Suppressor macrophage (primary cell): ENCODE data around the gene RER1.

Experiments used
- DNase-seq, 4 experiments: peaks; one replicate each; pipeline ENCODE4 v3.0.0-alpha.2; 2020 to 2022

The RER1 gene

GRCh38 chr1:2376261-2376741 lies 15.3 kb upstream of the RER1 start:
- DNase-seq = no peak

GRCh38 chr1:2376931-2377672 lies 14.5 kb upstream of the RER1 start:
- no peak for DNase-seq

- no peak for DNase-seq
Observed at GRCh38 chr1:2377751-2378440, 13.7 kb upstream of the RER1 start.

DNA sequence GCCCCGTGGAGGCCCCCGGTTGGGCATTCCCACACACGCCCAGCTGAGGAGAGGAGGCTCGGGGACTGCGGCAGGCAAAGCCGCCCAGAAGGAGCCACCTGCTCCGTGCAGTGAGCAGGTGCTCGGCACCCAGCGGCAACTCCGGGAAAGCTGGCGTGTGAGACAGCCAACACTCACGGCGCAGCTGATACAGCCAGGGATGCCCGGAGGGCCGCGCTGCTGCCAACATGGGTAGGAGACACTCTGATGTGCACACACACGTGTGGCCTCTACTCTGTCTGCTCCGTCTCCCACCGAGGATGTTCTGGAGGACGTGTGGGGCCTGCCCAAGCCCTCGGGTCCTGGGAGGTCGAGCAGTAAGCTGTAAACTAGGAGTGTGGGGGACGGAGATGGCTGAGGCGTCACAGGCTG lies 13.2 kb upstream of the RER1 start:
- no peak for DNase-seq

- no peak for DNase-seq
Observed at GRCh38 chr1:2378956-2379732, 12.5 kb upstream of the RER1 start.

GRCh38 chr1:2379733-2380404 lies 11.8 kb upstream of the RER1 start:
- no peak for DNase-seq

DNA sequence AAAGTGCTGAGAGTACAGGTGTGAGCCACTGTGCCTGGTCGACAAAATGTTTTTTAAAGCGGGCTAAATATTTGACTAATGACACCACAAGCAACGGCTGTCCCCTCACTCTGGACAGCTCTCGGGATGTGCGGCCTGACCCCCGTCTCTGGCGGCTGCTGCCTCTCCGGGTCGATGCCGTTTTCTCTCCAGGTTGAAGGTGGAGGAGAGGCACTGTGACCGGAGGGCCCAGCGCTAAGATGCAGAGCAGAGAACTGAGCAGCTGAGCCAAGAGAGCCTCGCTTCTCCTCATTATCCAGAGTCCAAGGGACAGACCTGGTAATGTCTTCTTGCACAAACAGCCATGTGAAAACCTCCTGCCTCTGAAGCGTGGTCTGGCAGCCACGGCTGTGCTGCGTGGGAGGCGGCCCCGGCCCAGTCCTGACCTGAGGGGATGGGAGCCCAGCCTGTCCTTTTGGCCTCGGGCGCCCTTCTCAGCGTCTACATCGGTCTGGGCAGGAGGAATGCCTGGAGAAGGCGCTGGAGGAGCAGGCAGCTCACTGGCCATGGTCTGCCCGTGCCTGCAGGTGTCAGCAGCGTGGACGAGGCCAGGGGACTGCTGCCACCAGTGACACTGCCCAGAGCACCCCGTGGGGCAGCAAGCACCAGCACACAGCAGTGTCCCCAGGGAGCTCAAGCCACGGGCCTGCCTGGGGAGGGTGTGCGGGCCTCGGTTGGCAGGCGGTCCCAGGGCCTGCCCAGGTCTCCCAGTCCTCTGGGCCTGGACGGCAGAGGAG lies 10.6 kb upstream of the RER1 start:
- DNase-seq = no peak

GRCh38 chr1:2381741-2382620 lies 9.7 kb upstream of the RER1 start:
- DNase-seq = peak; percentile 72 to 92 (median 84)

GRCh38 chr1:2382621-2383361 lies 8.8 kb upstream of the RER1 start:
- DNase-seq = peak; percentile 23 to 48 (median 28)

GRCh38 chr1:2383576-2383975 lies 8.1 kb upstream of the RER1 start:
- no peak for DNase-seq

DNA sequence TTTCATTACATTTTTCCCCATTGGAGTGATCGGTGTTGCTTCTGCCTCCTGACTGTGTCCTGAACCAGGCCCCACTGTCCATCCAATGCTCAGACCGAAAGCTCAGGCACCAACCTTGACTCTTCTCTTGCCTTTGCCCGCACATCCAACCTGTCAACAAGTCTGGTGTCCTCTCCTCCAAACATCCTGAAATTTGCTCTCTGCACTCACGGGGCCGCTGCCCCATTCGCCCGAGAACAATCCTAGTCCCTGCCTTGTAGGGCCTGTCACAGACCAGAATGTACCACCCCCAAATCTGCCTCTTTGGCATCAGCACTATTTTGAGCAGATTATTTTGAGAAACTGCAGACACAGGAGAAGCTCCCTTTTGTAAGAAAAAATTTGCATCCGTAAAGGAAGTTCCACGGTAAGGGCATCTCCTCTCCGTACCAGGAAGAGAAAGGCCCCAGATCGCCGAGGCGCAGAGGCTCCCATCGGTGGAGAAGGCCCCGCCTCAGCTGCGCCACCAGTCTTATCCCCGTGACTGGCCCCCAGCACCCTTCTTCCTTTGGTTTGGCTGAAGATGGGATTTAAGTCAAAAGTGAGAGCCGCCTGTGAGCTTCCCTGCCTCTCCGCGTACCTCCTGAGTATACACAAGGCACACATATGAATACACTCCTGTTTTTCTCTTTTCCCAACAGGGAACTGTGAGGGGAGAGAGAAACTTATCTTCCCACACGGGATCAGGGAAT lies 7.3 kb upstream of the RER1 start:
- DNase-seq = no peak

DNA sequence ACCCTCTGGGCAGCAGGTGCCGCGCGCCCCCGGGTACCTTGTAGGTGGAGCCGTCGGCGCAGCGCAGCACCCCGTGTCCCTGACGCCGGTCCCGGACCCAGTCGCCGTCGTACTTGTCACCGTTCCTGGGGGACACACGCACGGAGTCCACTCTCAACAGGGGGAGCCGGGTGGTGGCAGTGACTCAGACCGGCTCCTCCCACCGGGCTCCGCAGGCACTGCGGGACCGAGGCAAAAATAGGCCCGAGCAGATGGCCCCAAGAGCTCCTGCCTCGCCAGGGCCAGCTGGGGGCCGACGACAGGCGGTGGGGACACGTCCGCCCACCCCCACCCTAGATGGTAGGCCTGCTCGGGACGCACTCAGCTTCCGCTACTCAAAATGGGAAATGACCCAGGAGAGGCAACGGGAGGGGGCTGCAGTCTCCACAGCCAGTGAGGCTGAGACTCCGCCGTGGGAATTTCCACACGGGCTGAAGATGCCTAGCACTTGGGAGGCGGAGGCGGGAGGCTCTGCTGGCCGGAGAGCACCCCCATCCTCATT lies 6.6 kb upstream of the RER1 start:
- DNase-seq = no peak

- no peak for DNase-seq
Observed at GRCh38 chr1:2385606-2386280, 5.9 kb upstream of the RER1 start.

DNA sequence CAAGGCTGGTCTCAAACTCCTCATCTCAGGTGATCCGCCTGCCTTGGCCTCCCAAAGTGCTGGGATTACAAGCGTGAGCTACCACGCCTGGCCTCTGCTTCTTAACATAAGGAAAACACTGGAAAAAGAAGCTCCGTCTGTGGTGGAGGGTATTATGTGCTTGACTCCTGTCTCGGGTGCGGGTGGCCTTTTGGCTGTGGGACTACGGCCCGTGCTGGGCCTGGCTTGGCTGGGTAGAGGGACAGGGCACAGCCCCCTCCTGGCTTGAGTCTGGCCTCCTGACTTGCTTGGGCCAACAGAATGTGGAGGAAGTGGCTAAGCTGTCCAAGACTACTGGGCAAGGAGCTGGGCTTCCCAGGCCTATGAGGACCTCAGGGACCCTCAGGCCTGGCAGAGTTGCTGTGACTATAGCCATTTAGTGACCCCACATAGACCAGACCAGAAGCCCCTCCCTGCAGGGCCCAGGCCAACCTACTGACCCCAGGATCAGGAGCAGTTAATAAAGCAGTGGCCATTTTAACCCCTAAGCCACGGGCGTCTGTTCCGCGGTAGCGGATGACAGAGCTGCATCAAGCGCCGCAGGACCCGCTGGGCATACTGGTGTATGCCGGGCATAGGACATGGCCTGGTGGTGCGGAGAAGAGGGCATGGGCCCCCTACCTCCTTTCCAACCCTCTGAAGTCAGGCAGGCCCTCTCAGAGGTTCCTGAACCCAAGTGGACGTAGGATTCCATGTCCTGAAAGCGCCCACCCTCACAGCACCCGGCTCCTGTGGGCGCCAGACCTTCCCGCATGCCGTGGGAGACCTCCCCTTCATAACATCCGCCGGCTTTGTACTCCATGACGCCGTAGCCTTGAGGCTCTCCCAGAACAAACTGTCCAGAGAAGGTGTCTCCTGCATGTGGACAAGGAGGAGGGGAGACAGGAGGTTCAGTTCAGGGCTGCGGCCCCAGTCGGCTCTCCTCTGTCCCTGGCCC lies 4.7 kb upstream of the RER1 start:
- DNase-seq = no peak

GRCh38 chr1:2388004-2388913 lies 3.4 kb upstream of the RER1 start:
- no peak for DNase-seq

DNA sequence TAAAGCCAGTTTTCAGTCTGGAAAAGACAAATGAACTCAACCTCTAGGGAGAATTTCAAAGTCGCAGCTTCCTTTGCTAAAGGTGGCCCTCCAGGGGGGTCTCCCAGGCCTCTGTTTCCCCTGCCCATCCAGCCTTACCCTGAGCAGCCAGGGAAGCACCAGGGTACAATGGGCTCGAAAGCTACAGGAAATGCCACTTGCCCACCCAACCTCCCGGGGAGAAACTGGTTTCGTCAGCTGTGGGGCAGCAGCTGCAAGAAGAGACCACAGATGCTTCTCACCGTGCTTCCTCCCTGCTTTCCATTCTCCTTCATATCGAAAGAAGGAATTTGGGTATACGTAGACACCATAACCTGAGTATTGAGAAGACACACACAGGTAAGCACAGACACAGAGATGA lies 2.0 kb upstream of the RER1 start:
- no peak for DNase-seq
